HepG2 (cell line): Measurements from ENCODE around the gene ZNF618. TPM values are rescaled to one million over a fixed set of nuclear protein-coding genes. Genes with fewer than 3 reads are reported as not detected.

ENCODE experiments used
- BCL6 ChIP-seq: IDR thresholded peaks from 2 replicates; pipeline ENCODE4 v1.6.1; 2016; ENCODE audit warnings: missing genetic modification reagents, missing compliant biosample characterization
- E2F2 ChIP-seq: sonication (generic); formaldehyde crosslinking; IDR thresholded peaks from 2 replicates; pipeline ENCODE4 v1.4.0; 2020; ENCODE audit warnings: missing genetic modification reagents, borderline replicate concordance
- EP300 ChIP-seq, 3 experiments: sonication (generic) in 1 of 3; formaldehyde crosslinking in 1 of 3; IDR thresholded peaks; 2 replicates each; pipeline versions ENCODE4 v1.5.1 to v1.6.1; 2011 to 2020; ENCODE audit warnings: low read depth in 2 of 3, low read length in 2 of 3, borderline replicate concordance in 1 of 3, improper control_type of control experiment in 1 of 3, mild to moderate bottlenecking in 1 of 3, missing genetic modification reagents in 1 of 3, moderate library complexity in 1 of 3
- HCFC1 ChIP-seq: fragments of 150-350 bp; IDR thresholded peaks from 2 replicates; pipeline ENCODE4 v1.6.1; 2014; ENCODE audit warnings: low read depth, low read length
- HMG20A ChIP-seq: IDR thresholded peaks from 2 replicates; pipeline ENCODE4 v1.6.1; 2016; ENCODE audit warnings: borderline replicate concordance
- IKZF1 ChIP-seq: fragments of 450-650 bp; IDR thresholded peaks from 2 replicates; pipeline ENCODE4 v1.7.1; 2016
- NCOR1 ChIP-seq: fragments of 200-600 bp; sonication (generic); IDR thresholded peaks from 2 replicates; pipeline ENCODE4 v1.7.0; 2017; ENCODE audit warnings: antibody characterized with exemption, low read length, borderline replicate concordance
- NR2F6 ChIP-seq, 2 experiments: IDR thresholded peaks; 2 replicates each; pipeline ENCODE4 v1.6.1; 2016; ENCODE audit warnings: antibody characterized with exemption in 1 of 2, mild to moderate bottlenecking in 1 of 2
- SNAPC2 ChIP-seq: sonication (generic); formaldehyde crosslinking; IDR thresholded peaks from 2 replicates; pipeline ENCODE4 v1.8.1; 2022; ENCODE audit warnings: mild to moderate bottlenecking, missing genetic modification reagents
- TRIM22 ChIP-seq: fragments of 450-650 bp; IDR thresholded peaks from 2 replicates; pipeline ENCODE4 v1.6.1; 2017
- ZNF318 ChIP-seq: sonication (generic); formaldehyde crosslinking; IDR thresholded peaks from 2 replicates; pipeline ENCODE4 v1.4.0; 2020; ENCODE audit warnings: mild to moderate bottlenecking, missing genetic modification reagents
- ZNF609 ChIP-seq: sonication (generic); formaldehyde crosslinking; IDR thresholded peaks from 2 replicates; pipeline ENCODE4 v1.4.0; 2020; ENCODE audit warnings: mild to moderate bottlenecking, missing genetic modification reagents, borderline replicate concordance
- polyA plus RNA-seq, 8 experiments: library from polyadenylated mRNA; depleted of rRNA in 3 of 8; stranded (reverse) in 7 of 8; unstranded in 1 of 8; fragments of >200 nt; fragmentation: Illumina TruSeq in 4 of 8; extraction: Trizol in 4 of 8; gene quantifications; 2 replicates each; pipeline versions ENCODE4 v1.2.1 to v1.2.3, GENCODE V29; 2011 to 2016; ENCODE audit warnings: low read depth in 4 of 8, missing spikeins in 1 of 8, mixed read lengths in 1 of 8; ENCODE audit not compliant: insufficient read depth in 1 of 8
- total RNA-seq, 5 experiments: library from RNA; depleted of rRNA; stranded (reverse); fragments of >200 nt; fragmentation: Illumina TruSeq; extraction: Trizol; gene quantifications; 2 replicates each; pipeline ENCODE4 v1.2.3, GENCODE V29; 2016; ENCODE audit warnings: low read depth in 1 of 5

Gene ZNF618
- total and polyA plus RNA-seq, 2 of the 13 experiments (the other 11 are each of a cell fraction or from before 2014, with no cell fraction given): 0.07 TPM

- no peak for TF ChIP-seq ZNF318 (CRISPR knock-in tag)
- no peak for TF ChIP-seq E2F2 (CRISPR knock-in tag)
- TF ChIP-seq IKZF1: no peak
- TF ChIP-seq NCOR1: no peak
- TF ChIP-seq TRIM22: no peak
- TF ChIP-seq HCFC1: no peak
- TF ChIP-seq BCL6 (CRISPR knock-in tag): peak; percentile 43; the same call in 1 of the 2 replicates
- TF ChIP-seq SNAPC2 (CRISPR knock-in tag): no peak
- peak; percentile 29; the same call in 1 of the 2 replicates for TF ChIP-seq ZNF609
- TF ChIP-seq HMG20A (CRISPR knock-in tag): 0 out of 2 replicates have a peak, but pooled peaks have one; percentile 17
- TF ChIP-seq EP300 (IDR thresholded peaks at IDR 0.05; ENCODE audit: low read depth in 2 of 2, low read length in 2 of 2): 0 out of 4 replicates have a peak, but pooled peaks of 1 of the 2 experiments have one; percentile 22
- peak; percentile 39; the same call in 1 of the 2 replicates for TF ChIP-seq EP300 (CRISPR knock-in tag; IDR thresholded peaks at IDR 0.05; ENCODE audit: borderline replicate concordance)
- no peak for TF ChIP-seq NR2F6 (IDR thresholded peaks at IDR 0.05)
- peak; percentile 43; the same call in 1 of the 2 replicates for TF ChIP-seq NR2F6 (CRISPR knock-in tag; IDR thresholded peaks at IDR 0.05)
Observed at GRCh38 chr9:114098936-114099668, 223.0 kb downstream of the ZNF618 start, which contains the start of gene KIF12 (continued).
